Epidermal melanocyte (primary cell): ENCODE measurements around the gene DDX47.
"Not testable (repeated sequence)": the region's sequence is repeated elsewhere in the genome, so short reads cannot be mapped to it uniquely, and the experiment has no call there.

ENCODE experiments used
- DNase-seq: peaks from one replicate; pipeline ENCODE4 v3.0.0; 2011; ENCODE audit warnings: low spot score; ENCODE audit not compliant: insufficient read length

DDX47 gene

GRCh38 chr12:12871587-12872138 lies 58.5 kb downstream of the DDX47 start:
- DNase-seq: no peak

- DNase-seq: no peak
Measured at GRCh38 chr12:12872139-12872933, 59.2 kb downstream of the DDX47 start.

- DNase-seq: no peak
Measured at GRCh38 chr12:12872934-12873275, 59.8 kb downstream of the DDX47 start.

GRCh38 chr12:12874029-12874428 lies 60.9 kb downstream of the DDX47 start:
- no peak for DNase-seq

GRCh38 chr12:12875301-12875700 lies 62.2 kb downstream of the DDX47 start:
- not testable (repeated sequence) for DNase-seq

GRCh38 chr12:12877153-12877768 lies 64.1 kb downstream of the DDX47 start:
- DNase-seq: no peak

- no peak for DNase-seq
Measured at GRCh38 chr12:12877781-12878455, 64.8 kb downstream of the DDX47 start.
